Ovary (tissue), 9 donors: Measurements from ENCODE around the gene GON4L. TPM values are rescaled to one million over a fixed set of nuclear protein-coding genes. Genes with fewer than 3 reads are reported as not detected.
"Not testable (repeated sequence)": the region's sequence is repeated elsewhere in the genome, so short reads cannot be mapped to it uniquely, and the experiment has no call there.

Source experiments
- DNase-seq, 5 donors: peaks; one replicate each; pipeline ENCODE4 v3.0.0-alpha.2; 2019 to 2020
- H3K27ac ChIP-seq, 2 donors: fragments of 200-600 bp; one replicate each; pipeline versions ENCODE4 v1.5.1 to v1.8.0; 2019 to 2022
- H3K27me3 ChIP-seq: fragments of 200-600 bp; one replicate; pipeline ENCODE4 v1.8.0; 2022
- H3K36me3 ChIP-seq: fragments of 200-600 bp; sonication (generic); one replicate; pipeline ENCODE4 v1.5.1; 2019
- H3K4me1 ChIP-seq: one replicate; pipeline ENCODE4 v1.8.1; 2013; ENCODE audit warnings: mild to moderate bottlenecking, moderate library complexity; ENCODE audit not compliant: insufficient read depth
- H3K4me3 ChIP-seq: fragments of 200-600 bp; sonication (generic); one replicate; pipeline ENCODE4 v1.5.1; 2017
- H3K9me3 ChIP-seq, 2 donors: fragments of 200-600 bp in 1 of 2; sonication (generic) in 1 of 2; one replicate each; pipeline versions ENCODE4 v1.5.1 to v1.8.1; 2013 to 2019; ENCODE audit warnings: mild to moderate bottlenecking in 1 of 2, moderate library complexity in 1 of 2
- EP300 ChIP-seq: sonication (generic); formaldehyde crosslinking; IDR thresholded peaks from one replicate; pipeline ENCODE4 v1.6.1; 2017; ENCODE audit warnings: antibody characterized with exemption
- POLR2A ChIP-seq: fragments of 450-650 bp; IDR thresholded peaks from one replicate; pipeline ENCODE4 v1.6.1; 2017; ENCODE audit warnings: antibody characterized with exemption, mild to moderate bottlenecking, moderate library complexity
- WGBS, 3 donors: extraction: QIAGEN DNeasy Blood & Tissue Kit in 1 of 3; methylation state at CpG; one replicate each; pipeline versions ENCODE4 v1.1.5 to v1.1.7; 2013 to 2017; 5-methylcytosine and 5-hydroxymethylcytosine counted together
- intact Hi-C, 4 donors: fragments of 100-400 bp; cut with DNase I; formaldehyde crosslinking; loops; one replicate each; pipeline versions ENCODE4 v1.11.0 to v1.15.1; 2022 to 2023
- polyA plus RNA-seq, 2 donors: library from polyadenylated mRNA; stranded (reverse); fragments of 200-250 nt in 1 of 2; fragments of 350-450 nt in 1 of 2; fragmentation: Illumina TruSeq in 1 of 2; extraction: RNeasy Lipid Tissue Mini Kit (QIAGEN cat#74804) in 1 of 2; gene quantifications; one replicate each; pipeline ENCODE4 v1.2.3, GENCODE V29; 2013 to 2014
- total RNA-seq, 7 donors: library from RNA; depleted of rRNA in 2 of 7; stranded (reverse); fragments of >200 nt in 2 of 7; fragmentation: NEBNext Ultra II Directional in 3 of 7; extraction: Animal tissue kit (Norgen Biotek cat#: 25700) in 3 of 7; gene quantifications; one replicate each; pipeline versions ENCODE4 v1.1.0 to v1.2.4, GENCODE V29; 2016 to 2023
- TF ChIP-seq, protein P1 (sequence below), 3 donors: fragments of 450-650 bp in 2 of 3; fragments of 200-600 bp in 1 of 3; IDR thresholded peaks; one replicate each; pipeline versions ENCODE4 v1.5.1 to v1.8.0; 2016 to 2022; ENCODE audit warnings: antibody characterized with exemption in 3 of 3, mild to moderate bottlenecking in 1 of 3
- donor health status: DM: no; HTN: no; CAD: no; lungs with moderate emphysema.
- donor health status: DM: no; HTN: no; CAD: no.
- donor health status: Bipolar disorder and iron deficiency.
- donor health status: DM: yes; HTN: yes; CAD: no.
- donor health status: DM: no; HTN: no; CAD: no.
- donor health status: DM: yes; HTN: yes; CAD: no.

Gene GON4L
- total and polyA plus RNA-seq, 9 donors = 16.0 to 57.5 (median 39.5) TPM

DNA sequence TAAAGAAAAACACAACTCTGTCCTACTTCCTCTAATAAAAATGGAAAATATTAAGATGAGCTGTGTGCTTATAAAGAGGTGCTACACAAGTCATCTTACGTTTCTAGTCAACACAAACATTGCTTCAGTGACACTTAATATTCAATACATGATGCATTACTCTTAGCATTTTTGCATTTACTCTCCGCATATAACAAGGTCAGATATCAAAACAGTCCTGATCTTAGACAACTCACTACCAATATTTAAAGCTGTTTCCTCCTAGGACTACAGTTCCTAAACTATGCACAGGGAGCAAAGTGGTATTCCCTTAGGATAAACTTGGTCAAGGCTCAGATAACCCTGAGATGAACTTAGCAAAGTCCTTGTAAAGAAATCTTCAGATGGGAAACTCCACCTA is 41.9 kb upstream of the GON4L start:
- no peaks in the 10 kb centered on the region for H3K9me3 ChIP-seq
- H3K36me3 ChIP-seq = no peaks in the 10 kb centered on the region
- DNase-seq = no peak
- no peaks in the 10 kb centered on the region for H3K27me3 ChIP-seq
- TF ChIP-seq, protein P1, sequence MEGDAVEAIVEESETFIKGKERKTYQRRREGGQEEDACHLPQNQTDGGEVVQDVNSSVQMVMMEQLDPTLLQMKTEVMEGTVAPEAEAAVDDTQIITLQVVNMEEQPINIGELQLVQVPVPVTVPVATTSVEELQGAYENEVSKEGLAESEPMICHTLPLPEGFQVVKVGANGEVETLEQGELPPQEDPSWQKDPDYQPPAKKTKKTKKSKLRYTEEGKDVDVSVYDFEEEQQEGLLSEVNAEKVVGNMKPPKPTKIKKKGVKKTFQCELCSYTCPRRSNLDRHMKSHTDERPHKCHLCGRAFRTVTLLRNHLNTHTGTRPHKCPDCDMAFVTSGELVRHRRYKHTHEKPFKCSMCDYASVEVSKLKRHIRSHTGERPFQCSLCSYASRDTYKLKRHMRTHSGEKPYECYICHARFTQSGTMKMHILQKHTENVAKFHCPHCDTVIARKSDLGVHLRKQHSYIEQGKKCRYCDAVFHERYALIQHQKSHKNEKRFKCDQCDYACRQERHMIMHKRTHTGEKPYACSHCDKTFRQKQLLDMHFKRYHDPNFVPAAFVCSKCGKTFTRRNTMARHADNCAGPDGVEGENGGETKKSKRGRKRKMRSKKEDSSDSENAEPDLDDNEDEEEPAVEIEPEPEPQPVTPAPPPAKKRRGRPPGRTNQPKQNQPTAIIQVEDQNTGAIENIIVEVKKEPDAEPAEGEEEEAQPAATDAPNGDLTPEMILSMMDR (IDR thresholded peaks at IDR 0.05) = no peak
- no peak for TF ChIP-seq POLR2A
- no peak for TF ChIP-seq EP300
- no peaks in the 10 kb centered on the region for H3K4me1 ChIP-seq
- intact Hi-C loops = no loop called here
- H3K27ac ChIP-seq = no peak overlapping the region
- WGBS, 3 donors = 54 to 71% (median 60%) methylated on average over 2 of the region's 2 CpGs
- H3K4me3 ChIP-seq = no peak overlapping the region

DNA sequence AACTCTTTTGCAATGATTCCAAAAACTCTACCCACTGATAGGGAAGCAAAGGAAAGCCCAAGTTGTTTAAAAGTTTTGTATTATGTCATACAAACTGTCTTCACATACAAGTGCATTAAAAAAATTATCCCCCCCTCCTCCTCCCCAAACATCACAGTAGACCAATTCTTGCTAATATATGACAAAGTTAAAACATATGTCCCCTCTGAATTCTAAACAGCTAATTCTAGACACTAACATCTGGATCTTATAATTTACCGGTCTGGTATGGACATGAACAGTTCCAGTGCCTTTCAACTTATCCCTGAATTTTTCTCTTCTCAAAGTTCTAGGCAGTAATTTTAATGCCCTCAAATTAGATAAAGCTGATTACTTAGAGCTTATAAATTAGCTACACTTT is 40.7 kb upstream of the GON4L start:
- intact Hi-C loops = no loop called here
- Histone ChIP-seq H3K36me3 (no peaks in the 10 kb centered on the region), H3K4me3 (no peak overlapping the region), H3K27ac (no peak overlapping the region), H3K27me3 (no peaks in the 10 kb centered on the region), H3K9me3 (no peaks in the 10 kb centered on the region), H3K4me1 (no peaks in the 10 kb centered on the region)
- no peak for TF ChIP-seq POLR2A
- TF ChIP-seq, protein P1 (IDR thresholded peaks at IDR 0.05) = no peak
- no peak for TF ChIP-seq EP300
- DNase-seq = no peak
- 85 to 96% (median 96%) methylated on average over 1 of the region's 1 CpG for WGBS, 3 donors

DNA sequence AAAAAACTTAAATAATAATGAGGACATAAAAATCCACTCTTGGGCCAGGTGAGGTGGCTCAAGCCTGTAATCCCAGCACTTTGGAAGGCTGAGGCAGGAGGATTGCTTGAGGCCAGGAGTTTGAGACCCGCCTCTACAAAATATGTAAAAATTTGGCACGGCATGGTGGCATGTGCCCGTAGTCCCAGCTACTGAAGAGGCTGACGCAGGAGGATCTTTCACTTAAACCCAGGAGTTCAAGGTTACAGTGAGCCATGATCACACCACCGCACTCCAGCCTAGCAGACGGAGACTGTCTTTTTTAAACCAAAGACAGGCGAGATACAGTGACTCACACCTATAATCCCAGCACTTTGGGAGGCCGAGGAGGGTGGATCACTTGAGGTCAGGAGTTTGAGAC is 39.5 kb upstream of the GON4L start:
- H3K9me3 ChIP-seq, H3K27ac ChIP-seq, H3K4me3 ChIP-seq, H3K36me3 ChIP-seq, intact Hi-C loops, H3K4me1 ChIP-seq, H3K27me3 ChIP-seq, DNase-seq: not testable (repeated sequence)
- WGBS, 3 donors = 84 to 90% (median 90%) methylated on average over 8 of the region's 8 CpGs

DNA sequence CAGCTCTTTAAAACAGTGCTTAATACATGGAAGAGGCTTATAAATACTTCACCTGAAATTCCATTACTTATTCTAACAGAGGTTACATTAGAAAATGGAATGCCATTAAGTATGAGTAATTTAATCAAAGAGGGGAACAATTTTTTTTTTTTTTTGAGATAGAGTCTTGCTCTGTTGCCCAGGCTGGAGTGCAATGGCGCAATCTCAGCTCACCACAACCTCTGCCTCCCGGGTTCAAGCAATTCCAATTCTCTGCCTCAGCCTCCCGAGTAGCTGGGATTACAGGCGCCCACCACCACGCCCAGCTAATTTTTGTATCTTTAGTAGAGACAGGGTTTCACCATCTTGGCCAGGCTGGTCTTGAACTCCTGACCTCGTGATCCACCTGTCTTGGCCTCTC is 38.6 kb upstream of the GON4L start:
- DNase-seq, H3K4me3 ChIP-seq, H3K27ac ChIP-seq, H3K9me3 ChIP-seq, H3K36me3 ChIP-seq, H3K4me1 ChIP-seq, H3K27me3 ChIP-seq, intact Hi-C loops: not testable (repeated sequence)
- 93 to 97% (median 95%) methylated on average over 6 of the region's 6 CpGs for WGBS, 3 donors

DNA sequence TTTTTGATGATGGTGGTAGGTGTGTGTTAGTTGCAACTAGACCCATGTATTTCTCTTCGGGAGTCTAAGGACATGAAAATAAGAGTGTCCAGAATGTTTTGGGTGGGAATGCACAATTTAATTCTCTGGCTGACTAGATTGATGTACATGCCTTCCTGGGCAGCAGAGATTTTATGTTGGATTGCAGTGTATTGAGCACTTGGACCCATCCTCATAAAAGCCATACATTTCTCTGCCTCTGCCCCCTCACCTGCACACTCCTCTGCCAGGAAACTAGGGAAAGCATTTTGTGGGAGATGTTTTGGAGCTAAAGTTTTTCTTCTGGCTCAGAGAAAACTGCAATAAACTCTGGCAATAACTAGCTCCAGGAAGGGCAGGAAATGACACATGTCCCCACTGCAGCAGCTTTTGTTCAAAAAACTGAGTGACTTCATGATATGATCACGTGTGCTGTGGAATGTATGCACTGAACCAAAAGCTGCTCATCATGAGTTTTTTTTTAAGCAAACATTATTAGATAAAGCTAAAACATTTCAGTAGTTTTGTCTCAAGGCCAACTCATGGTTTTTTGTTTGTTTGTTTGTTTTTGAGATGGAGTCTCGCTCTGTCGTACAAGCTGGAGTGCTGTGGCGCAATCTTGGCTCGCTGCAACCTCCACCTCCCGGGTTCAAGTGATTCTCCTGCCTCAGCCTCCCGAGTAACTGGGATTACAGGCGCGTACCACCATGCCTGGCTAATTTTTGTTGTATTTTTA is 36.6 kb upstream of the GON4L start:
- DNase-seq = no peak
- Histone ChIP-seq H3K9me3 (no peaks in the 10 kb centered on the region), H3K36me3 (no peaks in the 10 kb centered on the region), H3K4me1 (no peaks in the 10 kb centered on the region), H3K4me3 (no peak overlapping the region), H3K27ac (no peak overlapping the region), H3K27me3 (no peaks in the 10 kb centered on the region)
- WGBS, 3 donors = 53 to 69% (median 61%) methylated on average over 10 of the region's 10 CpGs
- TF ChIP-seq, protein P1 (IDR thresholded peaks at IDR 0.05) = no peak
- TF ChIP-seq EP300 (no peak), POLR2A (no peak)
- intact Hi-C loops = no loop called here
